Measurements from ENCODE around the gene STAT2. TPM values are rescaled to one million over a fixed set of nuclear protein-coding genes. Genes with fewer than 3 reads are reported as not detected.

Gene STAT2
- total and polyA plus RNA-seq, 9 of the 15 experiments (the other 6 are each of a cell fraction or from before 2014, with no cell fraction given): 15.5 to 46.9 (median 40.1) TPM

DNA sequence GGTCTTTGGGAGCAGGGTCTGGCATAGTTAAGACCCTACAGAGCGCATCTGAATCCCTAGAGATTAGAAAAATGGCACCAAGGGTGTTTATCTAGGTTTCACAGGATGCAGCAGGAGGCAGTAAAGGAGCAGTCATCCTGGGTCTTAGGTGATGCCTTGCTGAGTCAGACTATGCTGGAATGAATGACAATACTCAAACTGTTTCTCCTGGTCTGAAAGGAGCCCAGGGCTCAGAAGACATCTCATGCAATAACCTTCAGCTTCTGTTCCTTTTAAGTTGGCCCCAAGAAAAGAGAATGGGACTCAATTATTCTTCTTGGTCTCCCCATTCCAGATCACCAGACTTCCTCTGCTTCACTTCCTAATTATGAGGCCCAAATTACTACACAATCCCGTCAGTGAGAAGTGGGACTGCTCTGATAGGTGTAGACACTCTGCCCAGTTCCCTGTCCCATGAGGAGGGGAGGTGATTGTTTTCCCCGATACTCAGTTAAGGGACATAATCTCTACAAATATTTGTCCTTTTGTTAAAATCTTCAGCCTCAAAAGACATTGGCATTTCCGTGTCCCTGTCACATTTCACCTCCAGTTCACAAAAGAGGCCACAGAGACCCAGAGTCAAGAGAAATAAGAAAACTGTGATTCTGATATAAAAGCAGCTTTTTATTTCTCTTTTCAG, 17.5 kb upstream of the STAT2 start (continued):
- TF ChIP-seq, protein P1, sequence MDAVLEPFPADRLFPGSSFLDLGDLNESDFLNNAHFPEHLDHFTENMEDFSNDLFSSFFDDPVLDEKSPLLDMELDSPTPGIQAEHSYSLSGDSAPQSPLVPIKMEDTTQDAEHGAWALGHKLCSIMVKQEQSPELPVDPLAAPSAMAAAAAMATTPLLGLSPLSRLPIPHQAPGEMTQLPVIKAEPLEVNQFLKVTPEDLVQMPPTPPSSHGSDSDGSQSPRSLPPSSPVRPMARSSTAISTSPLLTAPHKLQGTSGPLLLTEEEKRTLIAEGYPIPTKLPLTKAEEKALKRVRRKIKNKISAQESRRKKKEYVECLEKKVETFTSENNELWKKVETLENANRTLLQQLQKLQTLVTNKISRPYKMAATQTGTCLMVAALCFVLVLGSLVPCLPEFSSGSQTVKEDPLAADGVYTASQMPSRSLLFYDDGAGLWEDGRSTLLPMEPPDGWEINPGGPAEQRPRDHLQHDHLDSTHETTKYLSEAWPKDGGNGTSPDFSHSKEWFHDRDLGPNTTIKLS (IDR thresholded peaks at IDR 0.05; ENCODE audit: borderline replicate concordance, low read depth): no peak
- no peak for TF ChIP-seq TAF9B (IDR thresholded peaks at IDR 0.05; ENCODE audit: partially characterized antibody)
- TF ChIP-seq, protein P2, sequence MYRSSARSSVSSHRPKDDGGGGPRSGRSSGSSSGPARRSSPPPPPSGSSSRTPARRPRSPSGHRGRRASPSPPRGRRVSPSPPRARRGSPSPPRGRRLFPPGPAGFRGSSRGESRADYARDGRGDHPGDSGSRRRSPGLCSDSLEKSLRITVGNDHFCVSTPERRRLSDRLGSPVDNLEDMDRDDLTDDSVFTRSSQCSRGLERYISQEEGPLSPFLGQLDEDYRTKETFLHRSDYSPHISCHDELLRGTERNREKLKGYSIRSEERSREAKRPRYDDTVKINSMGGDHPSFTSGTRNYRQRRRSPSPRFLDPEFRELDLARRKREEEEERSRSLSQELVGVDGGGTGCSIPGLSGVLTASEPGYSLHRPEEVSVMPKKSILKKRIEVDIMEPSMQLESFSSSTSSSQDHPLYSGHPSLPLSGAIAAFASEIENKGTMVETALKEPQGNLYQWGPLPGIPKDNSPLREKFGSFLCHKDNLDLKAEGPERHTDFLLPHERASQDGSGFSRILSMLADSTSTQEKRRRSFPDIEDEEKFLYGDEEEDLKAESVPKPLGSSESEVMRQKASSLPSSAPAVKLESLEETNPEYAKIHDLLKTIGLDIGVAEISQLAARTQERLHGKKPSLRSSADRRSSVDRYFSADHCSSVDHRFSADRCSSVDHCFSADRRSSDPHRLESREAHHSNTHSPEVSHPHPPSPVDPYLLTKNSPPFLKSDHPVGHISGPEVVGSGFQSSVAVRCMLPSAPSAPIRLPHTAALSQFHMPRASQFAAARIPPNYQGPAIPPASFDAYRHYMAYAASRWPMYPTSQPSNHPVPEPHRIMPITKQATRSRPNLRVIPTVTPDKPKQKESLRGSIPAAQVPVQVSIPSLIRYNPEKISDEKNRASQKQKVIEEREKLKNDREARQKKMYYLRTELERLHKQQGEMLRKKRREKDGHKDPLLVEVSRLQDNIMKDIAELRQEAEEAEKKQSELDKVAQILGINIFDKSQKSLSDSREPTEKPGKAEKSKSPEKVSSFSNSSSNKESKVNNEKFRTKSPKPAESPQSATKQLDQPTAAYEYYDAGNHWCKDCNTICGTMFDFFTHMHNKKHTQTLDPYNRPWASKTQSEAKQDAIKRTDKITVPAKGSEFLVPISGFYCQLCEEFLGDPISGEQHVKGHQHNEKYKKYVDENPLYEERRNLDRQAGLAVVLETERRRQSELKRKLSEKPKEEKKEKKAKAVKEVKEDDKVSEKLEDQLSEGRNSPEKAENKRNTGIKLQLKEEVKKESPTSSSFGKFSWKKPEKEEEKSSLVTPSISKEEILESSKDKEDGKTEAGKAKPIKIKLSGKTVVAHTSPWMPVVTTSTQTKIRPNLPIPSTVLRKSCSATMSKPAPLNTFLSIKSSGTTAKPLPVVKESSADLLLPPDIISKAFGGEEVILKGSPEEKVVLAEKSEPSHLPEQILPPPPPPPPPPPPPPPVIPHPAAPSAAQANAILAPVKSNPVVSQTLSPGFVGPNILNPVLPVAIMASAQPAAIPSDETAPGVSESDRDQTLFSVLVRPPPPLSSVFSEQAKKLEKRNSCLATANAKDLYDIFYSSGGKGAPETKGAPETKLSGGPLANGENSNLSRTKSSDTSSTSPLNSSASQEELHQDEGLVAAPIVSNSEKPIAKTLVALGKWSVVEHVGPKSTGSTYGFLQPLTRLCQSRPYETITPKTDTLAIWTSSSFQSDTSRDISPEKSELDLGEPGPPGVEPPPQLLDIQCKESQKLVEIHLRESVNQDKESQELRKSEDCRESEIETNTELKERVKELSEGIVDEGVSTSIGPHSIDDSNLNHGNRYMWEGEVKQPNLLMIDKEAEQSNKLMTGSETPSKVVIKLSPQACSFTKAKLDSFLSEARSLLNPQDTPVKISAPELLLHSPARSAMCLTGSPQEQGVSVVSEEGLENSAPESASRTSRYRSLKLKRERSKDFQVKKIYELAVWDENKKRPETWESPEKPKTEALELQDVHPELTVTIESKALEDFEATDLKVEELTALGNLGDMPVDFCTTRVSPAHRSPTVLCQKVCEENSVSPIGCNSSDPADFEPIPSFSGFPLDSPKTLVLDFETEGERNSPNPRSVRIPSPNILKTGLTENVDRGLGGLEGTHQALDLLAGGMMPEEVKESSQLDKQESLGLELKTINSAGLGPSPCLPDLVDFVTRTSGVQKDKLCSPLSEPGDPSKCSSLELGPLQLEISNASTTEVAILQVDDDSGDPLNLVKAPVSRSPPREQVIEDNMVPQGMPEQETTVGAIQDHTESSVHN (IDR thresholded peaks at IDR 0.05; ENCODE audit: borderline replicate concordance in 1 of 2, low read depth in 1 of 2): no peak
- TF ChIP-seq MTA3 (IDR thresholded peaks at IDR 0.05; ENCODE audit: borderline replicate concordance): no peak
- no peak for TF ChIP-seq XRCC3 (IDR thresholded peaks at IDR 0.05)
- no peak for TF ChIP-seq ZFP36 (IDR thresholded peaks at IDR 0.05; ENCODE audit: low read depth, low read length, partially characterized antibody)
- no peak for TF ChIP-seq ZNF253 (CRISPR knock-in tag; conservative IDR thresholded peaks at IDR 0.05)
- TF ChIP-seq MYC (IDR thresholded peaks at IDR 0.05; ENCODE audit: low read depth, low read length): no peak
- TF ChIP-seq MYC (CRISPR knock-in tag; IDR thresholded peaks at IDR 0.05; ENCODE audit: borderline replicate concordance, low read depth): no peak
- TF ChIP-seq CSDE1 (IDR thresholded peaks at IDR 0.05): no peak
- TF ChIP-seq, protein P3, sequence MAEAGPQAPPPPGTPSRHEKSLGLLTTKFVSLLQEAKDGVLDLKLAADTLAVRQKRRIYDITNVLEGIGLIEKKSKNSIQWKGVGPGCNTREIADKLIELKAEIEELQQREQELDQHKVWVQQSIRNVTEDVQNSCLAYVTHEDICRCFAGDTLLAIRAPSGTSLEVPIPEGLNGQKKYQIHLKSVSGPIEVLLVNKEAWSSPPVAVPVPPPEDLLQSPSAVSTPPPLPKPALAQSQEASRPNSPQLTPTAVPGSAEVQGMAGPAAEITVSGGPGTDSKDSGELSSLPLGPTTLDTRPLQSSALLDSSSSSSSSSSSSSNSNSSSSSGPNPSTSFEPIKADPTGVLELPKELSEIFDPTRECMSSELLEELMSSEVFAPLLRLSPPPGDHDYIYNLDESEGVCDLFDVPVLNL (CRISPR knock-in tag; IDR thresholded peaks at IDR 0.05; ENCODE audit: low read depth): no peak
- TF ChIP-seq SREBF1 (IDR thresholded peaks at IDR 0.05; ENCODE audit: borderline replicate concordance, low read depth, low read length): no peak
- TF ChIP-seq, protein P4, sequence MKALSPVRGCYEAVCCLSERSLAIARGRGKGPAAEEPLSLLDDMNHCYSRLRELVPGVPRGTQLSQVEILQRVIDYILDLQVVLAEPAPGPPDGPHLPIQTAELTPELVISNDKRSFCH (CRISPR knock-in tag; IDR thresholded peaks at IDR 0.05): no peak
- TF ChIP-seq, protein P4 (tag; IDR thresholded peaks at IDR 0.05): no peak

Measured in K562 (cell line).